ENCODE measurements around the gene SAMD11. TPM values are rescaled to one million over a fixed set of nuclear protein-coding genes. Genes with fewer than 3 reads are reported as not detected.

The SAMD11 gene
- total and polyA plus RNA-seq, 5 donors from 2014 or later, result 0.14 to 0.31 TPM; not detected in 3

DNA sequence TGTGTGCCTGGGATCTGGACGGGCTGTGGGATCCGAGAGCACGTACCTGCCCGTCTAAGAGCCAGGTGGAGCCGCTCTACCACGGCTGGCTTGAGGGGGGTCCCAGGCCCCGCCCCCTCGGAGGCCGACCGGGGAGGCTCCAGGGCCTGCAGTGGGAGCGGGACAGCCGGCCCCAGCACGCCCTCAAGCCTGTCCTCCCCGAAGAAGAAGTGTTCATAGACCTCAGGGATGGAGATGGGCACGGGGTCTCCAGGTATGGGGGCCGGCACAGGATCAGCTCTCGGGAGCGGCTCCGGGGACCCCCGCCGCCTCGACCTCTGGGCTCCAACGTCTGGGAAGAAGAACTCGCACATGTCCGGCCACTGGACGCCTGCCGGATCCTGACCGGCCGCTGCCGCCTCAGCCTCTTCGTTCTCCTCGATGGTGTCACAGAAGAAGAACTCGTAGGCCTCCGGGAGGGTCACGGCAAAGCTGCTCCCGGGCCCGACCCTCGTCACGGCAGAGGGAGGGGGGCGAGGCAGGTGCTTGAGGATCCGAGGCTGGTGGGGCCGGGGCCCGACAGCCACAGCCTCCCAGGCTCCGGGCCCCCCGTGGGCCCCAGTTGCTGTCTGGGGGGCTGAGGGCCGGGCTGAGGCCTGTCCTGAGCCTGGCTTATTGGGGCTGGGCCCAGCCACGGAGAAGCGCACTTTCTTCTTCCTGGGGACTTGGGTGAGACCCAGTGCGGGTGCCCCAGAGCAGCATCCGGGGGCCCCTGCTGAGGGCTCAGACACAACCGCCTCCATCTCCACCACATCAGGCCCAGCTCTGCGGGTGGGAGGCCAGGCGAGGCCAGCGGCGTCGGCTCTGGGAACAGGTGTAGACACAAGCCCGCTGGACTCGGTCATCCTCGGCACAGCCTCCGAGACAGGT, 55.4 kb downstream of the SAMD11 start:
- Histone ChIP-seq H3K36me3 (ENCODE audit: control insufficient read depth, insufficient read depth, low read length) (no peaks in the 10 kb centered on the region), H3K9me3 (ENCODE audit: control insufficient read depth in 2 of 2, low read length in 2 of 2) (no peaks in the 10 kb centered on the region), H3K27ac (ENCODE audit: insufficient read depth, low read length, poor library complexity, severe bottlenecking) (no peak overlapping the region), H3K4me1 (ENCODE audit: control insufficient read depth, insufficient read depth, low read length, poor library complexity, severe bottlenecking) (peaks cover 10% of the 10 kb centered on the region), H3K27me3 (ENCODE audit: control insufficient read depth, insufficient read depth, low read length) (no peaks in the 10 kb centered on the region), H3K4me3 (ENCODE audit: low read depth, low read length) (no peak overlapping the region)
- Mint-ChIP-seq H3K4me3 (no peak overlapping the region), H3K27me3 (peaks cover 15% of the 10 kb centered on the region), H3K36me3 (no peaks in the 10 kb centered on the region), H3K4me1 (peaks cover 0 to 9% (median 0%) of the 10 kb centered on the region in 4 donors), H3K27ac (no peak overlapping the region), H3K9me3 (peaks cover 0 to 7% (median 0%) of the 10 kb centered on the region in 7 donors)
- no peak for ATAC-seq (ENCODE audit: low read depth in 2 of 2)
- no peak for DNase-seq

DNA sequence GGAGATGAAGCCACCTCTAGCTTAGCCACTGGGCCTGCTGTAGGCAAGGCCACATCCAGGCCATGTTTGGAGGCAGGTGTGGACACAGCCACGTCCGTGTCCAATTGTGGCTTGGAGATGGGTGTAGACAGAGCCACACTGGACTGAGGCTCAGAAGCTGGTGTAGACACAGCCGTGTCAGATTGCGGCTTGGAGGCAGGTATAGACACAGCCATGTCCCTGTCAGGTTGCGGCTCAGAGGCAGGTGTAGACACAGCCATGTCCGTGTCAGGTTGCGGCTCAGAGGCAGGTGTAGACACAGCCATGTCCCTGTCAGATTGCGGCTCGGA, 56.0 kb downstream of the SAMD11 start:
- no peaks in the 10 kb centered on the region for H3K27me3 ChIP-seq (ENCODE audit: control insufficient read depth, insufficient read depth, low read length)
- no peak for DNase-seq
- peaks cover 0 to 9% (median 0%) of the 10 kb centered on the region in 4 donors for H3K4me1 Mint-ChIP-seq
- peaks cover 0 to 7% (median 0%) of the 10 kb centered on the region in 7 donors for H3K9me3 Mint-ChIP-seq
- H3K4me3 Mint-ChIP-seq, result no peak overlapping the region
- H3K4me3 ChIP-seq (ENCODE audit: low read depth, low read length), result no peak overlapping the region
- no peak overlapping the region for H3K27ac ChIP-seq (ENCODE audit: insufficient read depth, low read length, poor library complexity, severe bottlenecking)
- H3K27ac Mint-ChIP-seq, result no peak overlapping the region
- no peaks in the 10 kb centered on the region for H3K9me3 ChIP-seq (ENCODE audit: control insufficient read depth in 2 of 2, low read length in 2 of 2)
- peaks cover 15% of the 10 kb centered on the region for H3K27me3 Mint-ChIP-seq
- no peak for ATAC-seq (ENCODE audit: low read depth in 2 of 2)
- no peaks in the 10 kb centered on the region for H3K36me3 ChIP-seq (ENCODE audit: control insufficient read depth, insufficient read depth, low read length)
- H3K36me3 Mint-ChIP-seq, result no peaks in the 10 kb centered on the region
- H3K4me1 ChIP-seq (ENCODE audit: control insufficient read depth, insufficient read depth, low read length, poor library complexity, severe bottlenecking), result peaks cover 12% of the 10 kb centered on the region

GRCh38 chr1:980137-980571, 56.4 kb downstream of the SAMD11 start:
- Histone ChIP-seq H3K4me1 (ENCODE audit: control insufficient read depth, insufficient read depth, low read length, poor library complexity, severe bottlenecking) (peaks cover 12% of the 10 kb centered on the region), H3K27ac (ENCODE audit: insufficient read depth, low read length, poor library complexity, severe bottlenecking) (no peak overlapping the region), H3K27me3 (ENCODE audit: control insufficient read depth, insufficient read depth, low read length) (peaks cover 1% of the 10 kb centered on the region), H3K36me3 (ENCODE audit: control insufficient read depth, insufficient read depth, low read length) (no peaks in the 10 kb centered on the region), H3K9me3 (ENCODE audit: control insufficient read depth in 2 of 2, low read length in 2 of 2) (no peaks in the 10 kb centered on the region), H3K4me3 (ENCODE audit: low read depth, low read length) (no peak overlapping the region)
- Mint-ChIP-seq H3K36me3 (no peaks in the 10 kb centered on the region), H3K27ac (no peak overlapping the region), H3K9me3 (peaks cover 0 to 7% (median 0%) of the 10 kb centered on the region in 7 donors), H3K4me1 (peaks cover 0 to 9% (median 0%) of the 10 kb centered on the region in 4 donors), H3K4me3 (no peak overlapping the region), H3K27me3 (peaks cover 20% of the 10 kb centered on the region)
- DNase-seq (no peak), ATAC-seq (ENCODE audit: low read depth in 2 of 2) (no peak)

DNA sequence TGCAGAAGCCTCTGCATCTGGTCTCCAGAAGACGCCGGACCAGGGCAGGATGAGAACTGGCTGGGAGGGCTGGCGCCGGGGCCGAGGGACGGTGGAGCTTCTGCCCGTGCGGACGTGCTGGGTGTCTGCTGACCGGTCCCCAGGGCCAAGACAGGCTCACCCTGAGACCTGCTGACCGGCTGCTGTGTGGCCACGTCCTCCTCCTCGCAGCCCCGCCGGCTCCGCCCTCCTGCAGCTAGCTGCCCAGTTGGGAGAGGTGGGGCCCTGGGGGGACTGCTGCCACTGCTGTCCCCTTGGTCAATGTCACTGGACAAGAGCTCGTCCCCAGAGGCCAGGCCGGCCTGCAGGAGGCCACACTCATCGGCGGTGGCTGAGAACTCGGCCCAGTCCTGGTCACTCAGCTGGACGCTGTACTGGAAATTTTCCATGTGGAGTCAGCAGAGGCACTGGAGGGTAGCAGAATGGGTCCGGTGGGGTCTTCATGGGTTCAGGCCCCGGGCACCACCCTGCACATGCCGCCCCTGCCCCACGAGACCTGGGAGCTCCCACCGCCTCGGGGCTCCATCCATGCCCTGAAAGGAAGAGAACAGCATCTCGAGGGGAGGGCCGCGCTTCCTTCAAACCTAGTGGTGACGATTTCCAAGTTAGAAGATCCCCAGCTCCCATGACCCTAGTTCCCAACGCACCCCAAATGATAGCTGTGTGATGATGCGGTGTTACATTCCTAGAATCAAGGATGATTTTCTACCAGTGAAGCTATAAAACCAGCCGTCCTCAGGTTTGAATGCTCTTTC, 57.1 kb downstream of the SAMD11 start:
- DNase-seq, result no peak
- H3K4me3 Mint-ChIP-seq, result no peak overlapping the region

GRCh38 chr1:981491-981954, 57.8 kb downstream of the SAMD11 start:
- no peak overlapping the region for H3K4me3 ChIP-seq (ENCODE audit: low read depth, low read length)
- no peaks in the 10 kb centered on the region for H3K9me3 ChIP-seq (ENCODE audit: control insufficient read depth in 2 of 2, low read length in 2 of 2)
- DNase-seq (no peak), ATAC-seq (ENCODE audit: low read depth in 2 of 2) (no peak)
- no peak overlapping the region for H3K27ac ChIP-seq (ENCODE audit: insufficient read depth, low read length, poor library complexity, severe bottlenecking)
- H3K27me3 Mint-ChIP-seq, result peaks cover 23% of the 10 kb centered on the region
- H3K36me3 ChIP-seq (ENCODE audit: control insufficient read depth, insufficient read depth, low read length), result no peaks in the 10 kb centered on the region
- H3K4me1 Mint-ChIP-seq, result peaks cover 0 to 4% (median 0%) of the 10 kb centered on the region in 4 donors
- H3K4me1 ChIP-seq (ENCODE audit: control insufficient read depth, insufficient read depth, low read length, poor library complexity, severe bottlenecking), result peaks cover 4% of the 10 kb centered on the region
- peaks cover 3% of the 10 kb centered on the region for H3K27me3 ChIP-seq (ENCODE audit: control insufficient read depth, insufficient read depth, low read length)
- H3K4me3 Mint-ChIP-seq, result no peak overlapping the region
- no peaks in the 10 kb centered on the region for H3K36me3 Mint-ChIP-seq
- no peak overlapping the region for H3K27ac Mint-ChIP-seq
- H3K9me3 Mint-ChIP-seq, result peaks cover 0 to 7% (median 0%) of the 10 kb centered on the region in 7 donors

More for the DNA sequence above, 57.1 kb downstream of the SAMD11 start:
- no peak for ATAC-seq (ENCODE audit: low read depth in 2 of 2)
- Mint-ChIP-seq H3K4me1 (peaks cover 0 to 6% (median 0%) of the 10 kb centered on the region in 4 donors), H3K27me3 (peaks cover 21% of the 10 kb centered on the region), H3K27ac (no peak overlapping the region), H3K36me3 (no peaks in the 10 kb centered on the region), H3K9me3 (peaks cover 0 to 7% (median 0%) of the 10 kb centered on the region in 7 donors)
- peaks cover 3% of the 10 kb centered on the region for H3K27me3 ChIP-seq (ENCODE audit: control insufficient read depth, insufficient read depth, low read length)
- H3K9me3 ChIP-seq (ENCODE audit: control insufficient read depth in 2 of 2, low read length in 2 of 2), result no peaks in the 10 kb centered on the region
- H3K4me3 ChIP-seq (ENCODE audit: low read depth, low read length), result no peak overlapping the region
- H3K27ac ChIP-seq (ENCODE audit: insufficient read depth, low read length, poor library complexity, severe bottlenecking), result no peak overlapping the region
- H3K36me3 ChIP-seq (ENCODE audit: control insufficient read depth, insufficient read depth, low read length), result no peaks in the 10 kb centered on the region
- peaks cover 10% of the 10 kb centered on the region for H3K4me1 ChIP-seq (ENCODE audit: control insufficient read depth, insufficient read depth, low read length, poor library complexity, severe bottlenecking)

- Mint-ChIP-seq H3K27me3 (peaks cover 25% of the 10 kb centered on the region), H3K4me1 (peaks cover 0 to 4% (median 0%) of the 10 kb centered on the region in 4 donors), H3K27ac (no peak within 1 kb of the TSS), H3K4me3 (no peak within 1 kb of the TSS), H3K36me3 (no peaks in the 10 kb centered on the region), H3K9me3 (peaks cover 0 to 7% (median 0%) of the 10 kb centered on the region in 7 donors)
- H3K9me3 ChIP-seq (ENCODE audit: control insufficient read depth in 2 of 2, low read length in 2 of 2), result no peaks in the 10 kb centered on the region
- no peak within 1 kb of the TSS for H3K4me3 ChIP-seq (ENCODE audit: low read depth, low read length)
- ATAC-seq (ENCODE audit: low read depth in 2 of 2), result no peak
- H3K36me3 ChIP-seq (ENCODE audit: control insufficient read depth, insufficient read depth, low read length), result no peaks in the 10 kb centered on the region
- no peak for DNase-seq
- H3K27me3 ChIP-seq (ENCODE audit: control insufficient read depth, insufficient read depth, low read length), result peaks cover 3% of the 10 kb centered on the region
- H3K4me1 ChIP-seq (ENCODE audit: control insufficient read depth, insufficient read depth, low read length, poor library complexity, severe bottlenecking), result peaks cover 4% of the 10 kb centered on the region
- no peak within 1 kb of the TSS for H3K27ac ChIP-seq (ENCODE audit: insufficient read depth, low read length, poor library complexity, severe bottlenecking)
Measured at GRCh38 chr1:981955-982558, 58.3 kb downstream of the SAMD11 start, which contains the start of gene PERM1. Gene PERM1, minus strand, starts transcription at chr1:982093. Its CDS starts 1,064 bp downstream, at chr1:981029.

DNA sequence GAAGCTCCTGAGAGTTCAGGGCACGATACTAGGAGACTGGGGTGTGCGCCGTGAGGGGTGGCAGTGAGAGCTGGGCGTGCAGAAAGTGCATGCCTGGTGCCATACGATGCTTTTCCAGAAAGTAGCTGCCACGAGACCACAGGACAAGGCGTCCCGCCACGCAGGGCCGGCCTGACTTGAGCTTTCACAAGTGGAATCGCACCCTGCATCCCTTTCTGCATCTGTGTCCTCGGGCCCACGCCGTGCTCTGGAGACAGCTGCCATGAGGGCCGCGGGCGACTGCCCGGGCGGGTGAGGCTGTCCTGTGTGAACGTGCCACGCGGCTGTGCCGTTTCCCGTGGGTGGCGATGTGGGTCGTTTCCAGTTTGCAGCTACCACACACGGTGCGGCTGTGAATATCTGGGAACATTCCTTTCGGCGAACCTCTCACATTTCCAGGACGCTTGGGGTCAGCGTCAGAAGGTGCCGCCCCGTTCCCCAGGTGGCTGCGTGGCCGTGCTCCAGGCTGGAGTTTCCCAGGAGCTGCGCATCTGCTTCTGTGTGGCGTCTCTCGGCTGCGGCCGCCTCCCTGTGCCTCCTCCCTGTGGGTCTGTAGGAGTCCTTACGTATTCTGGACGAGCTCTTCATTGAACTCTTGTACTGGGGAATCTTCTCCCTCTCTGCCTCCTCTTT, 59.2 kb downstream of the SAMD11 start:
- no peak overlapping the region for H3K27ac Mint-ChIP-seq
- Histone ChIP-seq H3K27me3 (ENCODE audit: control insufficient read depth, insufficient read depth, low read length) (peaks cover 3% of the 10 kb centered on the region), H3K9me3 (ENCODE audit: control insufficient read depth in 2 of 2, low read length in 2 of 2) (no peaks in the 10 kb centered on the region), H3K4me1 (ENCODE audit: control insufficient read depth, insufficient read depth, low read length, poor library complexity, severe bottlenecking) (peaks cover 4% of the 10 kb centered on the region), H3K36me3 (ENCODE audit: control insufficient read depth, insufficient read depth, low read length) (no peaks in the 10 kb centered on the region), H3K27ac (ENCODE audit: insufficient read depth, low read length, poor library complexity, severe bottlenecking) (no peak overlapping the region), H3K4me3 (ENCODE audit: low read depth, low read length) (no peak overlapping the region)
- no peak overlapping the region for H3K4me3 Mint-ChIP-seq
- no peak for DNase-seq
- no peak for ATAC-seq (ENCODE audit: low read depth in 2 of 2)
- peaks cover 32% of the 10 kb centered on the region for H3K27me3 Mint-ChIP-seq
- peaks cover 0 to 7% (median 0%) of the 10 kb centered on the region in 7 donors for H3K9me3 Mint-ChIP-seq
- H3K36me3 Mint-ChIP-seq, result no peaks in the 10 kb centered on the region
- H3K4me1 Mint-ChIP-seq, result peaks cover 0 to 4% (median 0%) of the 10 kb centered on the region in 4 donors
